ENCODE data around the gene IQGAP2. TPM values are rescaled to one million over a fixed set of nuclear protein-coding genes. Genes with fewer than 3 reads are reported as not detected.
"Not testable (repeated sequence)": the region's sequence is repeated elsewhere in the genome, so short reads cannot be mapped to it uniquely, and the experiment has no call there.

Gene IQGAP2
- polyA plus RNA-seq, 1 experiment = 0.01 TPM

DNA sequence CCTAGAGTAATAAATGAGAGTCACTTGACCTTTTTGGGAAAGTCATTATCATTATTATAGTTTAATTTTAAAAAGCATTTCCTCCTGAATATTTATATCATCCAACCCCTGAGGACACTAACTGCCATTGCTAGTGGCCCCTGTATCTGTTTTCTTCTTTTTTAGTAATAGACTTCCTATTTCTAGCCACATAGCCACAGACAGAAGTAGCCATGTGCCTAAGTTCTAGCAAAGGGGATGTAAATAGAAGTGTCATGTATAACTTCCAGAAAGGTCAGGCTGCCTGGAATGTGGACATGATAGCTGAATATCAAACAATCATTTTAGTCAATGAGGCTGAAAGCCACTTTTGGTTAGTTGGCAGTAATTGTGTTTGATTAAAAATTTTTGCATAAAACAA lies 37.5 kb upstream of the IQGAP2 start:
- Histone ChIP-seq H3K4me3 (ENCODE audit: low read depth, low read length) (no peak overlapping the region), H3K36me3 (ENCODE audit: control insufficient read depth, insufficient read depth, low read length) (no peaks in the 10 kb centered on the region), H3K27me3 (ENCODE audit: control insufficient read depth, insufficient read depth, low read length) (no peaks in the 10 kb centered on the region)
- ChIA-PET CTCF (no interaction called here), POLR2A (no interaction called here)
- DNase-seq (ENCODE audit: low read depth) = no peak
- TF ChIP-seq, protein P1, sequence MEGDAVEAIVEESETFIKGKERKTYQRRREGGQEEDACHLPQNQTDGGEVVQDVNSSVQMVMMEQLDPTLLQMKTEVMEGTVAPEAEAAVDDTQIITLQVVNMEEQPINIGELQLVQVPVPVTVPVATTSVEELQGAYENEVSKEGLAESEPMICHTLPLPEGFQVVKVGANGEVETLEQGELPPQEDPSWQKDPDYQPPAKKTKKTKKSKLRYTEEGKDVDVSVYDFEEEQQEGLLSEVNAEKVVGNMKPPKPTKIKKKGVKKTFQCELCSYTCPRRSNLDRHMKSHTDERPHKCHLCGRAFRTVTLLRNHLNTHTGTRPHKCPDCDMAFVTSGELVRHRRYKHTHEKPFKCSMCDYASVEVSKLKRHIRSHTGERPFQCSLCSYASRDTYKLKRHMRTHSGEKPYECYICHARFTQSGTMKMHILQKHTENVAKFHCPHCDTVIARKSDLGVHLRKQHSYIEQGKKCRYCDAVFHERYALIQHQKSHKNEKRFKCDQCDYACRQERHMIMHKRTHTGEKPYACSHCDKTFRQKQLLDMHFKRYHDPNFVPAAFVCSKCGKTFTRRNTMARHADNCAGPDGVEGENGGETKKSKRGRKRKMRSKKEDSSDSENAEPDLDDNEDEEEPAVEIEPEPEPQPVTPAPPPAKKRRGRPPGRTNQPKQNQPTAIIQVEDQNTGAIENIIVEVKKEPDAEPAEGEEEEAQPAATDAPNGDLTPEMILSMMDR (IDR thresholded peaks at IDR 0.05; ENCODE audit: insufficient read depth, low read depth, low read length) = no peak

DNA sequence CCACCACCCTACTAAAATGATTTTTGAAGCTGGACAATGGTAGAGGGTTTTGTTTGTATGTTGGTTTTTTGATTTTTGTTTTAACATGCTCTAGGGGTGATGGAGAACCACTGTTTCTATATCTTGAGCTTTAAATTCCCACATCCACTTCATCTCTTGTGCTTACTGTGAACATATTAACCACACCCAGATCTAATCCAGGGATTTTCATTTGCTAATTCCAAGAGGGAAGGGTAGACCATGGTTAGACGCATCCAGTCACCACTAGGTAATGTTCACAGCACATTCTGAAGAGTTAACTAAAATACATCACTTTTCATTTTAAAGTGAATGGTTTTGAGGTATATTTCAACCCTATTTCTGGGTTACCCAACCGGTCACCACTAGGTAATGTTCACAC lies 36.5 kb upstream of the IQGAP2 start:
- Histone ChIP-seq H3K27me3 (ENCODE audit: control insufficient read depth, insufficient read depth, low read length) (no peaks in the 10 kb centered on the region), H3K36me3 (ENCODE audit: control insufficient read depth, insufficient read depth, low read length) (no peaks in the 10 kb centered on the region), H3K4me3 (ENCODE audit: low read depth, low read length) (no peak overlapping the region)
- no peak for DNase-seq (ENCODE audit: low read depth)
- TF ChIP-seq, protein P1 (IDR thresholded peaks at IDR 0.05; ENCODE audit: insufficient read depth, low read depth, low read length) = no peak
- ChIA-PET POLR2A (no interaction called here), CTCF (no interaction called here)

DNA sequence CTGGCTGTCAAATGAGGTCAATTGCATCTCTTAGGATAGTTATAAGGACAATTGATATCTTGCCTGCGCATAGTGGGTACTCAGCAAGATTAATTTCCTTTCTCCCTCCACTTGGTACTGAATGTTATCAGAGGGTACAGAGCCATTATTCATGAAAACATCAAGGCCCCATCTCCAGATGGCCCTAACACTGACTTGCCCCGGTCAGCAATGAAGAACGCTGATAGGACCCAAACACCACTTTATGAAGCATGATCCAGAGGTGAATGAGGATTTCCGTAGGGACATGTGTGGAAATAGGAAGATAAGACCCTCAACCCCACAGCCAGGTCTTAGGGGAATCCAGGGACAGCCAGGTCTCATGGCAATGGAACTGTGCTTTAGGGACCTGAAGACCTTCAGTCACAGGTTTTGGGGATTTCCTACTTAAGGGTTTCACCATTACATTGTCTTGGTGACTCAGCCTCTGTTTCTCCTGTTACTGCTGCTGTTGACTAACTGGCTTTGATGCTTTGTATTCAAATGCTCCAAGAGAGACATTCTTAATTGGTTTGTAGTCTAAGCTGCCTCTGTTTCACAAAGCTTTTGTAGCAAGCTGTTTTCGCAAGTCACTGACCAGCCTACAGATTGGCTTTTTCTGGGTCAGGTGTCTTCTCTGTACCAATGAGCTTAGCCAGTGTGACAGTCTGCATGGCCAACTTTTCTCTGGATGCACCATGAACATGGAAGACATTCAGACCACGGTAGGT lies 35.3 kb upstream of the IQGAP2 start:
- POLR2A ChIA-PET = no interaction called here
- Histone ChIP-seq H3K27me3 (ENCODE audit: control insufficient read depth, insufficient read depth, low read length) (no peaks in the 10 kb centered on the region), H3K36me3 (ENCODE audit: control insufficient read depth, insufficient read depth, low read length) (no peaks in the 10 kb centered on the region), H3K4me3 (ENCODE audit: low read depth, low read length) (no peak overlapping the region)
- TF ChIP-seq, protein P1 (IDR thresholded peaks at IDR 0.05; ENCODE audit: insufficient read depth, low read depth, low read length) = no peak
- CTCF ChIA-PET = no interaction called here
- DNase-seq (ENCODE audit: low read depth) = no peak

DNA sequence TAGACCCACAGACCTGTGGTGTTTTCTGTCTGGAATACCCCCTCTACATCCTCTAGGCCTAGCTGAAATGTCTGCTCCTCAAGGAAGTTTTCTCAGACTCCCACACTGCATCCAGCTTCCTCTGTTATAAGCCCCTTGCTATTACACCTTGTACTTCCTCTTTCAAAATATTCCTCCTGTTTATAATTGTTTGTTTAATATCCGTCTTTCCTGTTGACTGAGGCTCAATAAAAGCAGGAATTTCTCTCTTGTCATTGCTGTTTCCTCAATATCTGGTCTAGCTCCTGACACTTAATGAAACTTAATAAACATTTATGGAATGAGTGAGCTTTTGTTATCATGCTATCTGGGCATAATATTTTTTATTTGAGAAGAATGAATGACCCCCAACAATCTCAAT lies 34.1 kb upstream of the IQGAP2 start:
- DNase-seq (ENCODE audit: low read depth) = no peak
- no peaks in the 10 kb centered on the region for H3K36me3 ChIP-seq (ENCODE audit: control insufficient read depth, insufficient read depth, low read length)
- H3K27me3 ChIP-seq (ENCODE audit: control insufficient read depth, insufficient read depth, low read length) = no peaks in the 10 kb centered on the region
- TF ChIP-seq, protein P1 (IDR thresholded peaks at IDR 0.05; ENCODE audit: insufficient read depth, low read depth, low read length) = no peak
- ChIA-PET POLR2A (no interaction called here), CTCF (no interaction called here)
- no peak overlapping the region for H3K4me3 ChIP-seq (ENCODE audit: low read depth, low read length)

DNA sequence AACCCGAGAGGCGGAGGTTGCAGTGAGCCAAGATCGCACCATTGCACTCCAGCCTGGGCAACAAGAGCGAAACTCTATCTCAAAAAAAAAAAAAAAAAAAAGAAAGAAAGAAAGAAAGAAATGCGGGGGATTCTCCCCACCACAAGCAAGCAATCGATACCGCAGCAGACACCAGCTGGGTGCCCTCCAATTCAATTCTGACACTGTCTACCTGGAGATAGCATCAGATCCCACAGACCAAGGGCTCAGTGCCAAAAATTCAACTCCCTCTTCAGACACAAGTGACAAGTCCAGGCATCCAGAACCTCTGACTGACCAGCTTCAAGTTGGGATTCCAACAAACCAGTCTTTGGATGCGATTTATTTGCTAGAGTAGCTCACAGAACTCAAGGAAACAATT lies 33.4 kb upstream of the IQGAP2 start:
- H3K4me3 ChIP-seq (ENCODE audit: low read depth, low read length); H3K27me3 ChIP-seq (ENCODE audit: control insufficient read depth, insufficient read depth, low read length); POLR2A ChIA-PET; CTCF ChIA-PET; H3K36me3 ChIP-seq (ENCODE audit: control insufficient read depth, insufficient read depth, low read length); DNase-seq (ENCODE audit: low read depth): not testable (repeated sequence)

DNA sequence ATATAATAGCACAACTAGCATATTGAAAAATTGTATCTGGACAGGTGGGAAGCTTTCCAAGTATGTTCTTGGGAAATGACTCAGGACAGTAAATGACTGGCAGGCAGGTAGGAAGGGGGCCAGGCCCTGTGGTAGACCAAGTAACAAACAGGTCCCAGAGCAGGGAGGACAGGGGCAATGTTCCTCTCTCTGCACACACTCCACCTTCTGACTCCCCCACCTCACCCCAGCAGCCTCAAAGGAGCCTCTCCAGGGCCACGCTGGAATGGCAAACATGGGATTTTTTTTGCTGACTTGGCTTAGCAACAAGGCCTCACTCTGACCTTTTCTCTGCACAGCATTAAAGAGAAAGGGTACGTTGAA lies 31.1 kb upstream of the IQGAP2 start:
- CTCF ChIA-PET = no interaction called here

More for the DNA sequence above, 31.1 kb upstream of the IQGAP2 start:
- Histone ChIP-seq H3K4me3 (ENCODE audit: low read depth, low read length) (no peak overlapping the region), H3K36me3 (ENCODE audit: control insufficient read depth, insufficient read depth, low read length) (no peaks in the 10 kb centered on the region), H3K27me3 (ENCODE audit: control insufficient read depth, insufficient read depth, low read length) (no peaks in the 10 kb centered on the region)
- POLR2A ChIA-PET = no interaction called here
- no peak for DNase-seq (ENCODE audit: low read depth)
- TF ChIP-seq, protein P1 (IDR thresholded peaks at IDR 0.05; ENCODE audit: insufficient read depth, low read depth, low read length) = no peak
